ENCODE results near the gene PLA2G12A.

DNA sequence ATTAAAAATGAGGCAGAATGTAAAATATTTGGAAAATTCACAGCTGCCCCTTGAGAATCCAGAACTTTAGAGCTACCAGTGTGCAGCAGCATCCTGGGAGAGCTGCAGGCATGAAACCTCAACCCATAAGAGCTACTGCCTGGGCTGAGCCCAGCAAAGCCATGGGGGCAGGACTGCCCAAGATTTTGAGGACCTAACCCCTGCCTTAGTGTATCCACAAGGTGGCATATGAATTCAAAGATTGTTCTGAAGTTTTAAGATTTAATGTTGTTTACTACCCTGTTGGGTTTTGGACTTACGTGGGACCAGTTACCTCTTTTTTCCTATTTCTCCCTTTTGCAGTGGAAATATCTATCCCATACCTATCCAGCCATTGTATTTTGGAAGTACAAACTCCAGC lies 53.0 kb downstream of the PLA2G12A start:
- TF ChIP-seq POLR2AphosphoS5 (IDR thresholded peaks at IDR 0.05; ENCODE audit: low read depth, low read length) (no peak), TAF1 (IDR thresholded peaks at IDR 0.05; ENCODE audit: borderline replicate concordance, insufficient read depth, low read length) (no peak)

All from PFSK-1 (cell line).